CD4-positive, alpha-beta T cell treated with Interleukin-12 subunit alpha and Interleukin-12 subunit beta, for 1 hour (primary cell): Measurements from ENCODE around the gene PDGFRB.

Experiments used
- DNase-seq: peaks from one replicate; pipeline ENCODE4 v3.0.0-alpha.2; 2020

Gene PDGFRB

DNA sequence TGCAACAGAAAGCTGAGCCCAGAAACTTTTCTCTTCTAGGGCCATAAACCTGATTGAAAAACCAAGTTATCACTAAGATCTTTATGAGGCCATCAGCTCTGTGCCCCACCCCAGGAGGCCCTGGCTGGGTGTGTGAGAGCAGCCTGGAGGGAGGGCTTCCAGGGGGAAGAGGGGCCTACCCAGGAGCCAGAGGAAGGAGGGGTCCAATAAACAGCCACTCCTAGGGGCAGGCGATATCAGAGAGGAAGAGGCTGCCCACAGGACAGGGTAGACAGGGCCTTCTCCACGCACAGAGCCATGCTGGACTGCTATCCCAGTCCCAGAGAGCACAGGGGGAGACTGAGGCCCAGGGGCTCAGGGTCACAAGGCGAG lies 6.5 kb upstream of the PDGFRB start:
- DNase-seq: no peak

DNA sequence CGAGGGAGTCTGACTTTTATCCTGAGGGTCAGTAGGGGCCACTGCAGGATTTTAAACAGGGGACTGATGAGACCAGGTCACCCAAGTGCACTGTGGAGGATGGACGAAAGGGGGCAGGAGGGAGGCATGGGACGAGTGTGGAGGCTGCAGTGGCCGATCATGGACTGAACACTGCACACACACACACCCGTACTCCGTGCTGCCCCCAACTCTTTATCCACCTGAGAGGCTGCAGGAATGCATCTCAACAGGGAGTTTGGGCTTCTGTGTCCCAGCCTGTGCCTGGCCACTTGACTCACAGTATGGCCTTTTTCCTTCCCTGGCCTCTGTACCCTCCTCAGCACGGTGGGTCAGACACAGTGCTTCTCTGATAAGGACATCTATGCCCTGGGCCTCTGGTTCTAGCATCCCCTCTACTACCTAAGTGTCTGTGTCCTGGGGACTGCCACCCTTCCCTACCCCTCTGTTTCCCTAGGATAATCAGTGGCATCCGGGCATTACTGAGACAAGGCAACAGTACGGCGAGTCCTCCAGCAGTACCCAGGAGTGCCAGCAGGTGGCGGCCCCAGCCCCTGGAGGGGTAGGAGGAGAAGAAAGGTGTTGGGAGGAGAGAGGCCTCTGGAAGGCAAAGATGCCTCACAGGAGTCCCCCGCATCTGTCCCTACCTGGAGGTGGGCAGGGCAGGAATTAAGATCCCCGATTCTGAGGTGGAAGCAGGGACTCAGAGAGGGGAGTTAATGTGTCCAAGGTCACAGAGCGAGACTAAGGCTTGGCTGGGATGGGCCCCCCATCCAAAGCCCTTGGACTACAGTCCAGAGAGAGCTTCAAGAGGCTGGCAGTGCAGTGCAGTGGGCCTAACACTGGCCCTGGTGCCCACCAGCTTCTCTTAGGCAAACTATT lies 5.8 kb upstream of the PDGFRB start:
- peak; percentile 71 for DNase-seq

DNA sequence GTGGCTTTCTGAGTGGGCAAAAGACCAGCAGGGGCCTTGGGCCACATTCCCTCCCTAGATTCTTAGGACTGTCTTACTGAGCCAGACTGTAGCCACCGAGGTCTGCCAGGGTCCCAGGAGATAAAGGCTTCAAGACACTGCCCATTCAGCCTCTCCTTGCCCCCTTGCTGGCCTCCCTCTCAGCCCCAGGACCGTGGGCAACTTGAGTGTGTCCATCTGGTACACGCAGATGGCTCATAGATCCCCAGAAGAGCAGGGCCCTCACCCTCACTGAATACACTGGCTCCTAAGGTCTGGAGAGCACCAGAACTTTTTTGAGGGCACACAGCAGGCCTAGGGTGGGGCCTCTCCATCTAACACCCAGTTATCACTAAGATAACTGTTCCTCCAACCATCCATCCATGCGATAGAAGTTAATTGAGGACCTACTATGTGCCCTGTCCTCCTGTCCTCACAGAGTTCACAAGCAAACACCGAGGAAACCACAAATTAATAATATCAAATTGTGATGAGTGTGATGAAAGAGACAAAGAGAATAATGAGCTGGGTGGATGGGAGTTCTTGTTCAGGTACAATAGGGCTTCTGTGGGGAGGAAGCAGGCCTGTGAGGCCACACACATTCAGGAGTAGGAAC lies 4.9 kb upstream of the PDGFRB start:
- DNase-seq: no peak

DNA sequence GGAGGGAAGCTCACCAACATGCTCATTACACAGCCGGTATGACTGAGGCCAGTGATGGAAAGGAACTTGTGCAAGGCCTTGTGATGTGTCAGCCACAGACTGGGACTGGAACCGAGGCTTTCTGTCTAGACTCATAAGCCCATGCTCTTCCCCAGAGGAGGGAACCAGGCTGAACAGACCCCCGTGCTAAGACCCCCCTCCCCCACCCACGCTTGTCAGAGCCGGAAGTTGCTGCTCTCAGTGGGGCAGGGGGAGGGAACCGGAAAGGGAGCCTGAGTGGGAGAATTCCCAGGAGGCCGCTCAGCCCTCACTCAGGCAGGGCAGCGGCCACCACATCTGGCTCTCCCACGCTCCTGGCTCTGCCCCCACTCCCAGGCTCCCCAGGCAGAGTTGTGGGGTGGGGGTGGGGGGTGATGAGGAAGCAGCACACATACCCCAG lies 4.1 kb upstream of the PDGFRB start:
- DNase-seq: no peak

DNA sequence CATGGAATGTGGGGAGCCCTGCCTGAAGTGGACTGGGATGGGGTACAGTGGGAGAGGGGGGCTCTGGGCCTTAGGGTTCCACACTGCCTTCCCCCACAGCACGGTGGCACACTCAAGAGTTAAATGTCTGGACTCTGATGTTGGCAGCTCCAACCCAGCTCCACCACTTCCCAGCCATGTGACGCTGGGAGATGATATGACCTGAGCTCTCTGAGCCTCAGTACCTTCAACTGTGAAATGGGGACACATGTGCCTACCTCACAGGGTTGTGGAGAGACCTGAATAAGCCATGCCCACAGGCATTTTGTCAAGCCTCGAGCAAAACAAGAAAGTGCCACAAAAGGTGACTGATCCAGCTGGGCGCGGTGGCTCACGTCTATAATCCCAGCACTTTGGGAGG lies 3.4 kb upstream of the PDGFRB start:
- no peak for DNase-seq

DNA sequence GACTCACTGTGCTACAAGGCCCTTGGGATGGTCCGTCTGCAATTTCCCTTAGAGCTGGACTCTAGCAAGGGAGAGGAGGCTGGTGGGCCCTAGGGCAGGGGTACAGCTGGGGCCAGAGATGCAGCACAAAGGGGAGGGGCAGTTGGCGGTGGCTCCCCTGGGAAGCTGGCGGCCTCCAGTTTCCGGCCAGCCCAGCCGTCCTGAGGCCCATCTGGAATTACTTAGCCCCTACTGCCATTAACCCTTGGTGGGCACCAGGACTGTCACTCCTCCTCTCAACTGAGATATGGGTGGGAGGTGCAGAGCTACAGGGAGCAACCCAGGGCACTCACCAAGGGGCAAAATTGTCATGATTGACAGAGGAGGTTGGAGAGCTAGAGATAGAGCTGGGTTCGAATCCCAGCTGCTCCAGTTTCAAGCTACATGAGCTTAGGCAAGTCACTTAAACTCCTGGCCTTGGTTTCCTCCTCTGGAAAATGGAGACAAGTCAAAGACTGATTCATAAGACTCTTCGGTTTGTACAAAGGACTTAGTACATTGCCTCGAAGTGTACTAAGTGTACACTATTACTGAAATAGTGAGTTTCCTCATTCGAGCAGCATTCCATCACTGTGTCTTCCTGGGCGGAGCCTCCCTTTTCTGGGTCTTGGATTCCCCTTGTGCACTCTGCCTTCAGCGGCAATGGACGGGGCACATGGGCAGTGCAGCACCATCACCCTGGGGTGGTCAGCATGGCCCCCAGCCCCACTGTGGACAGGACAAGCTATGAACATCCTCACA lies 2.7 kb upstream of the PDGFRB start:
- no peak for DNase-seq

DNA sequence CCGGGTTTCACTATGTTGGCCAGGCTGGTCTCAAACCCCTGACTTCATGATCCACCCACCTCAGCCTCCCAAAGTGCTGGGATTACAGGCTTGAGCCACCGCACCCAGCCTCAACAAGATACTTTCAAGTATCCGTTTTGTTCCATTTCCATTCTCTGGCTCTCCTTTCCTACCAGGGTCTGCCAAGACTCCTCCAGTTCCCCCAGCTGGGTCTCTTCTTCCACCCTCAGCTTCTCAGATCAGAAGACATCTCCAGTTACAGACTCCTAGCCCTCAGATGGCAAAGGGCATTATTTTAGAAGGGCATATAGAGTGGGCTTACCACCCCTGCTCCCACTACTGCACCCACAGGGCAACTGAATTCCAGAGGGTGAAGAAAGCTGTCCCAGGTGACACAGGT lies 1.5 kb upstream of the PDGFRB start:
- no peak for DNase-seq

DNA sequence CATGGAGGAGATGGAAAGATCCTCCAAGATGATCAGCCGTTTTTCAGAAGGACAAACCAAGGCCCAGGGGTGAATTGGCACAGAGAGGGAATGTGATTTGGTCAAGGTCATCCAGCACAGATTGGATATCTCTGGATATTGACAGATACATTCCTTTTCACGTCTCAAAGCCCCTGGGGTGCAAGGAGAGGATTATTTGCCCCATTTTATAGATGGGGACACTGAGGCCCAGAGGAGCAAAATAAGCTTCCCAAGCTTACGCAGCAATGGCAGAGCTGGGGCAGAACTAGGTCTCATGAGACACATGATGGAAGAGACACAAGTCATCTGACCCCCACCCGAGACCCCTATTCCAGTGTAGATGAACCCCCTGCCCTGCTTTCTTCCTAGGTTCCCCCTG lies 895 bp upstream of the PDGFRB start:
- no peak for DNase-seq

DNA sequence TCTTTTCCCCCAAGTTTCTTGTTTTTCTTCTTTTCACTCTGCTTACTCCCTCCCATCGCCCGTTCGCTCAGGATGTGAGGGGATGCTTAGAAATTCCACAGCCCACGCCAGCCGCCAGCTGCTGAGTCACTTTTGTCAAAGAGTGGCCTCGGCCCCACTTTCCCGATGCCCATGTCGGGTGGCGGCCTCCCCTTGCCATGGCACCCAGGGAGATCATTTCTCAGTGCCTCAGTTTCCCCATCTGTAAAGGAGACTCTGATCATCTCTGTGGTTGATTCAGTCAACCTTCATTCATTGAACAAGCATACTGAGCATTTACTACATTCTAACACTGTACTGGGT lies 353 bp upstream of the PDGFRB start:
- DNase-seq: no peak

DNA sequence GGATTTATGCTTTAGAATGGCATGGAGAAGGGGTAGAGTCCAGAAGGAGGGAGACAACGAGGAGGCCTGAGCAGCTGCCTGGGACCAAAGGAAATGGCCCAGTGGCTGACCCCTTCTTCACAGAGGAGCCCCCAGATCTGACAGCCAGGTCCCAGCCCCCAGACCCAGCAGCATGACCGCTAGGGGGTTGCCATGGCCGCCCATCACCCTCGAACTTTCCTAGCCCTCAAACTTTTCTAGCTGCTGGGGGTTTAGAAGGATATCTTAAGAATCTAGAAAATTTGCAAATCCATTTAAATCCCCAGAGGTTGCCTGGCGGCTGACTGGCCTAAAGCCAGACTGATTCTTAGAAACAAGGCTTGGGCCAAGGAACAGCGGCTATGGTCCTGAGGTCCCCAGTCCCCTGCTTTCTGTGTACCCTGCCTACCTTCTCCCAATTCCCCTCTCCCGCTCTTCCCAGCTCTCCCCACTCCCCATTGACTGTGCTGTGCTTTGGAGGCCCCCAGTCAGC lies 972 bp downstream of the PDGFRB start:
- DNase-seq: no peak

DNA sequence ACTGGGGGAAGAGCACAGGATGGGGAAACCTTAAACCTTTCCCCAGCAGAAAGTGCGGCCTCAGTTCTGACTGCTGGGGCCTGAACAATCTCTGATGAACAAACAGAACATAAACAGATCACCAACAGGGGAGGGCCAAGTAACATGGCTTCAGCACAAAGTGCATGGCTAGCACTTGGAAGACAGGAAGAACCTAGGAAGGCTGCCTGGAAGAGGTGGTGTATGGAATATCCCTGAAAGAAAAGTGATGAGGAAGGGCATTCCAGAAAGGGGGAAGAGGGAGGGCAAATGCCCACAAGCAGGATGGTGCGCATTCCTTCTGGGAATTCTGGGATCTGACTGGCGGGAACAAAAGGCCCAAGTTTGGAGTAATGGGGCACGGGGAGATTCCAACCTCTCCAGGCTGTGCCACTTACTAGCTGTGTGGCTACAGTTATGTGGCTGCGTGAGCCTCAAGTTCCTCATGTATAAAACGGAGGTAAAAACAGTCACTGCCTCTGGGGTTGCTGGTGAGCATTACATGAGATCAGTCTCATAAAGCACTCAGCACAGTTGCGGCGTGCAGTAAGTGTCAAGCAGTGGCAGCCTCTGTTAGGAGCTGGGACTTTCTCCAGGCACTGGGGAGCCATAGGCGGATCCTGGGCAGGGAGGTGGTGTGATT lies 1.6 kb downstream of the PDGFRB start:
- no peak for DNase-seq

DNA sequence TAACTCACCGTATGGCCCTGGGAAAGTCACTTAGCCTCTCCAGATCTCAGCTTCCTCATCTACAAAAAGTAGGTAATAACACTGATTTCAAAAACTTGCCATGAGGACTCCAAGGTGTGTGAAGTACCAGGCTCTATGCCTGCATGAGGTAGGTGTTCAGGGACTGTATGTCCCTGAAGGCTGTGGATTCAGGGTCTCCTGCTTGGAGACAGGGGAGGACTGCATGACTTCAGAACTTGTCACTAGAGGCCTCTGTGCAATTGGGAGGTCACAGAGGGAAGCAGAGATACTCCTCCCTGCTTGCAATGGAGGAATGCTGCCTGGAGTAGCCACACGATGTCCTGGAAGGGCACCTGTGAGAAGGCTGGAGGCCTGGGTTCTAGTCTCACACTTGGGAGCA lies 2.2 kb downstream of the PDGFRB start:
- DNase-seq: no peak

DNA sequence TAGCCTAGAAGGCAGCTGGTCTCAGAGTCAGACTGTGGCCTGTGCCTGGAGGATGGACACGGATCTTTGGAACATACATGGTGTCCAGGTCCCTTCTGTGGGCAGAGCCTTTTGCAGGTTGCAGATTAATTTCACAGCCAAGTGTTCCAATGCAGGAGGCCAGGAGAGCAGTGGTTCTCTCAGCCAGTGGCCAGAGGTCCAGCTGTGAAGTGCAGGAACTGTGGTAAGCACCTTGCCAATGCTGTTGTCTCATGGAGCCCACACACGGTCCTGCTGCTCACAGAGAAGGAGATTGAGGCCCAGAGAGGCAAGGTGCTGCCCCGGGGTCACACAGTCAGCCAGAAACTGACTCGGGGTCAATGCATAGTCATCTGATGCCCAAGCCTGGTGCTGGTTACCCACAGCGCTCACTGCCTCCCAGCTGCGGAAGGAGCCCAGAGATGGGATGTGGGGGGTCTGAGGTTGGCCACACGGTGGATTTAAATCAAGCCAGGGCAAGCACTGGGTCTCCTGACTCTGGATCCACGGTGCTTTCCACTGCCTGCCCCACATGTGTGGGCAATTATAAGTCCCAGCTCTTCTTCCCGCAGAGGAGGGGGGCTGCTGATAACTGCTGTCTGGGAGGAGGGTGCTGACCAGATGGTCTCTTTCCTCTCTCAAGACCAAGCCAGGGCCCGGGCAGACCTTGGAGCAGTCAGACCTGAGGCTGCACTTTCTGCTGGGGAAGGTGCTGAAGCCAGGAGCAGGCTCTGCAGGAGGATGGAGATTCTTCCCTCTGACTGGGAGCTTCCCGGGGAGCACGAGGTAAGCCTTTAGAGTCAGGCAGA lies 2.8 kb downstream of the PDGFRB start:
- DNase-seq: no peak

DNA sequence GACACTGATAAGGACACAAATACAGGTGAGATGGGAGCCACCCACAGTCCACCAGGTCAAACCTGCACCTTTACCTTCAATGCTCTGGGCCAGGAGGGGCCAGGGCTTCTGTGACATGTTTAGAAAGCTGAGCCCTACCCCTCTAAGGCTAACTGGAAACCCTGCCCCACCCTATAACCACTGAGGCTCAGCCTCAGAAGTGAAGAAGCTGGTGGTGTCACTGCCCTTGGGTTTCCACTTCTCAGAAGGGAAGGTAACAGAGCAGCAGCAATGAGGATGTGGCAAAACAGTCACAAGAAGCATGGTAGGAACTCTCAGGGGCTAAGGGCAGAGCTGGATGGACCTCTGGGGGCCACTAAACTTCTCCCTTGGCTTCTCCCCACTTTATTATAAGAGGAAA lies 6.0 kb downstream of the PDGFRB start:
- no peak for DNase-seq

DNA sequence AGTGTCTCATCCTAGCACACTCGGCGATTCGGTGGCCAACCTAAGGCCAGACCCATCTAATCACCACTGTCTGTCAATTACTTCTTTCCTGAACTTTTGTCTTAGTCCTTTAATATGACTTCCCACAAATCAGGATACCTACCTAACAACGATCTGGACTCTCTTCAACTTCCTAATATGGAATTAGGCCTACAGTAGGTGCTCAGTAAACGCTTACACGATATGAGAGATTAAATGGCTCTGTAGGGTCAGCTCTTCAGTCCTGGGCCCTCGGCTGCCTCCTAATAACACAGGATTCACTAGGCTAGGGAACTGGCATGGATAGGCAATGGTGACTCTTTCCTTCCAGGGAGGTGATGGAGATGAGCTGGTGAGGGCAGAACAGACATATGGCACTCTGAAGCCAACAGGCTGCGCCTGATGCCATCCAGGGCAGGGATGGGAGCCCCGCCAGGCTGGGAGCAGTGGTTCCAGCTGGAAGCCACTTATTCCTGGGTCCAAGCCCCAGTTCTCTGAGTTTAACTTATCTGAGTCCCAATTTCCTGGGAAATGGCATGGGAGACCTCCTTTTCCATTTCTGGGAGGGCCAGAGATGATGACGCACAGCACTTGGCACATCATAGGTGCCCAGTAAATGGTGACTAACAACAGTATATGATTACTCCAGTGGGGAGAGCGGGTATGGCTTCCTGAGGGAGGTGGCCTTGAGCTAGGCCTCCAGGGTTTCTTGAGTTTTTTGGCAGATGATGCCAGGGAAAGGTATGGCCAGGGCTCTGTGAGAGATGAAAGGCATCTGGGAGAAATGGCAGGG lies 7.3 kb downstream of the PDGFRB start:
- no peak for DNase-seq

DNA sequence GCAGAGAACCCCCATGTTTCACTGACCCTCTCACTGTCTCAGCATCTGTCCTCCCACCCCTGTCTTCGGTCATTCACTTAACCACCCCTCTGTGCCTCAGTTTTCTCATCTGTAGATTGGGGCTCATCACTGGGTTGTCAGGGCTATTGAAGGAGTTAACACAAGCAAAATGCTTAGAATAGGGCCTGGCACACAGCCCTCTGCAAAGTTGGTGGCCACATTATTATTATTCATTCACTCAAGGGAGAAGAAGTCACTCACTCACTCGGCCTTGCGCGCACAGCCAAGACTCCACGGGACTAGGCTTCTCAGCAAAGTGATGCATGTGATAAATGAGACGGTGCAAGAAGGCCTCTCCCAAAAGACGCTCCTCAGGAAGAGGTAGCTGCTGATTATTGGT lies 8.0 kb downstream of the PDGFRB start:
- no peak for DNase-seq

DNA sequence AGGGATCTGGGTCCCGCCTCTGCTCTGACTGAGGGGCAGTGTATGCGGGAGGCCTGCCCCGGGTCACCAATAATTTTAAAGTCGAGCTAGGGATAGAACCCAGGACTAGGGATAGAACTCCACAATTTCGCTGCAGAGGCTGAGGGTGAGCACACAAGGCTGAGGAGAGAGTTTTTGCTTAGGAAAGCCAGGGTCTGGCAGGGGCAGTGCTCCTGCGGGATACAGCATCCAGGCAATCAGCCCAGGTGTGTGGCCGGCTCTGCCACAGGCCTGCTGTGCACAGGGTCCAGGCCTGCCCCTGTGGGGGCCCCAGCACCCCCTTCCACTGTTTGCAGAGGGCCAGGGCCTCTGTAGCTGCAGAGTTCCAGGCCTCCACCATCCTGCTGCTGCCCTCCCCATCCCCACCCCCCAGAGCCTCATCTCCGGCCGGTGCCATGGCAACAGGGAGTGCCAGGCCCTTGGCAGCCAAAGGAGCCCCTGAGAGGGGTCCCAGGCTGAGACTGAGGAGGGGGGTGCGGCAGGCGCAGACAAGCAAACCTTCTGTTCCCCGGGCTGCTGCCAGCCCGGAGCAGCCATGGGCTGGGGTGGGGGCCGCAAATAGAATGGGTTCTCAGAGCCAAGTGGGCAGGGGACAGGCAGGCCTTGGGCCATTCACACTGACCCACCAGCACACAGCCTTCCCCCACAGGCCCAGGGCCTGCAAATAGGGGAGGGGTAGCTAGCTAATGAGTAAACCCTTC lies 8.6 kb downstream of the PDGFRB start:
- no peak for DNase-seq

DNA sequence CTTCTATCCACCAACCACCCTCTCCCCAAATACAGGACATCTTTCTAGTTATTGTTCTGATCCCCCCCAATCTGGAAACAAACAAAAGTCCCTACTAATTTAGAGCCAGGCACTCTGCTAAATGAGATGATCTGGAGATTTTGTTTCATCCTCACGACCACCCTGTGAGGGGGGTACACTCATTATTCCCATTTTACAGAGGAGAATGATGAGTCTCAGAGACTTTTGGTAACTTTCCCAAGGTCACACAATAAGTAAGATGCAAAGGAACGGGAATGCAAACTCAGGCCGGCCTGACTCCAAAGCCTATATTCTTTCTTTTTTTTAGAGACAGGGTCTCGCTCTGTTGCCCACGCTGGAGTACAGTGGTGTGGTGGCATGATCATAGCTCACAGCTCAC lies 9.4 kb downstream of the PDGFRB start:
- no peak for DNase-seq

DNA sequence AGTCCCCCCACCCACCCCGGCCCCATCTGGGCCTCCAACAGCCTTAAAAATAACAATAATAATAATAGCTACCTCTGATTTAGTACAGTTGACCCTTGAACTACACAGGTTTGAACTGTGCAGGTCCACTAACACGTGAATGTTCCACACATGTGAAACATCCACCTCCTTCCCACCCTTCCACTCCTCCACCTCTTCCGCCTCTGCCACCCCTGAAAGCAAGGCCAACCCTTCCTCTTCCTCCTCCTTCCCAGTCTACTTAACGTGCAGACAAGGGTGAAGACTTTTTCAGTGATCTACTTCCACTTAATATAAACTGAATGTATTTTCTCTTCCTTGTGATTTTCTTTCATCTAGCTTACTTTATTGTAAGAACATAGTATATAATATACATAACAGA lies 10.8 kb downstream of the PDGFRB start:
- no peak for DNase-seq

DNA sequence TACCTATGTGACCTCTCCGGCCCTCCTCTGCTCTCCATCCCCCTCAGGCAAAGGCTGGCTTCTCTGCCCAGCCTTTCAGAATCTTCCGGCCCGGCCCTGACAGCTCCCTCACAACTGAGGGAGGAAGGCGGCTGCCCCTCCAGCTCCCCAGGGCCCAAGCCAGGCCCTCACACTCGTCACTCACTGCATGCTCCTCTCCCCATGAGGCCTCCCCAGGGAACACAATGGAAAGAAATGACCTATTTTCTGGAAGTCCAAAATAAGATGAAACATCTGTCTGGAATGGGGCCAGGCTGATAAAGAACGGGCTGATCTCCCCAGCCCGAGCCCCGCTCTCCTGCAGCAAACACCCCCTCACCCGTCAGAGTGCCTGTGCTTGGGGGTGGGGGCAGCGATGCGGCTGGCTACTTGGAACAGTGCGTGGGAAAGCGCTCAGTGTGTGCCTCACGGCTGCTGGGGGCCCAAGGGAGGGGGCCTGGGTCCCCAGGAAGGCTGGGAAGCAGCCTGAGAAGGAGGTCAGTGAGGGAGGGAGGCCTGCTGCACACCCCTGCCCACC lies 11.3 kb downstream of the PDGFRB start:
- DNase-seq: no peak
